ENCODE measurements around the gene NGEF.
"Not testable (repeated sequence)": the region's sequence is repeated elsewhere in the genome, so short reads cannot be mapped to it uniquely, and the experiment has no call there.

The NGEF gene

GRCh38 chr2:233013027-233013461 is at the start of gene NGEF:
Gene NGEF, minus strand, starts transcription at chr2:233013256. Its CDS starts 38,366 bp downstream, at chr2:232974890.
- DNase-seq (ENCODE audit: low spot score) = no peak

- DNase-seq (ENCODE audit: low spot score) = no peak
These were observed 49.4 kb upstream of the NGEF start for GRCh38 chr2:233062451-233062850.

- peak; percentile 26 for DNase-seq (ENCODE audit: low spot score)
These were observed 48.8 kb upstream of the NGEF start for GRCh38 chr2:233061591-233062450.

- DNase-seq (ENCODE audit: low spot score) = no peak
These were observed 48.0 kb upstream of the NGEF start for GRCh38 chr2:233060980-233061590.

- DNase-seq (ENCODE audit: low spot score) = no peak
These were observed 47.5 kb upstream of the NGEF start for GRCh38 chr2:233060501-233060979.

GRCh38 chr2:233059797-233060500 is 46.9 kb upstream of the NGEF start, which contains the start of gene INPP5D:
Gene INPP5D, plus strand, starts transcription at chr2:233060342. Its CDS starts 137 bp downstream, at chr2:233060479.
- DNase-seq (ENCODE audit: low spot score) = no peak

GRCh38 chr2:233059547-233059796 is 46.4 kb upstream of the NGEF start:
- no peak for DNase-seq (ENCODE audit: low spot score)

- DNase-seq (ENCODE audit: low spot score) = no peak
These were observed 45.9 kb upstream of the NGEF start for GRCh38 chr2:233058717-233059546.

GRCh38 chr2:233056961-233057605 is 44.0 kb upstream of the NGEF start:
- no peak for DNase-seq (ENCODE audit: low spot score)

- DNase-seq (ENCODE audit: low spot score) = no peak
These were observed 42.3 kb upstream of the NGEF start for GRCh38 chr2:233055362-233055761.

- peak; percentile 77 for DNase-seq (ENCODE audit: low spot score)
These were observed 41.1 kb upstream of the NGEF start for GRCh38 chr2:233053928-233054784.

GRCh38 chr2:233052517-233052916 is 39.5 kb upstream of the NGEF start:
- not testable (repeated sequence) for DNase-seq (ENCODE audit: low spot score)

- DNase-seq (ENCODE audit: low spot score) = peak; percentile 53
These were observed 38.4 kb upstream of the NGEF start for GRCh38 chr2:233051241-233052149.

- DNase-seq (ENCODE audit: low spot score) = no peak
These were observed 36.2 kb upstream of the NGEF start for GRCh38 chr2:233049194-233049761.

- DNase-seq (ENCODE audit: low spot score) = no peak
These were observed 35.6 kb upstream of the NGEF start for GRCh38 chr2:233048569-233049193.

GRCh38 chr2:233047667-233048066 is 34.6 kb upstream of the NGEF start:
- DNase-seq (ENCODE audit: low spot score) = no peak

GRCh38 chr2:233047206-233047605 is 34.1 kb upstream of the NGEF start:
- DNase-seq (ENCODE audit: low spot score) = no peak

GRCh38 chr2:233044974-233045605 is 32.0 kb upstream of the NGEF start:
- DNase-seq (ENCODE audit: low spot score) = no peak

Data from AG08395 (cell line).